WERI-Rb-1 (cell line): Measurements from ENCODE around the gene PSTPIP1.

Experiments
- DNase-seq: peaks from one replicate; pipeline ENCODE4 v3.0.0-alpha.2; 2020
- H3K27ac ChIP-seq: fragments of 250-450 bp; sonication (Bioruptor Pico); 2 replicates; pipeline ENCODE4 v1.5.1; 2020; ENCODE audit warnings: mild to moderate bottlenecking, moderate library complexity
- H3K27me3 ChIP-seq: fragments of 250-450 bp; sonication (Bioruptor Pico); 2 replicates; pipeline ENCODE4 v1.5.1; 2021; ENCODE audit warnings: mild to moderate bottlenecking, low read depth, moderate library complexity; ENCODE audit not compliant: insufficient read depth, severe bottlenecking
- H3K36me3 ChIP-seq: fragments of 250-450 bp; sonication (Bioruptor Pico); 2 replicates; pipeline ENCODE4 v1.5.1; 2020; ENCODE audit warnings: mild to moderate bottlenecking, moderate library complexity
- H3K4me3 ChIP-seq: 2 replicates; pipeline ENCODE4 v1.5.1; 2011; ENCODE audit warnings: low read depth, mild to moderate bottlenecking, control low read depth, low read length
- H3K9me3 ChIP-seq: fragments of 250-450 bp; sonication (Bioruptor Pico); 2 replicates; pipeline ENCODE4 v1.5.1; 2021; ENCODE audit warnings: mild to moderate bottlenecking, moderate library complexity; ENCODE audit not compliant: severe bottlenecking
- CTCF ChIP-seq: IDR thresholded peaks from 2 replicates; pipeline ENCODE4 v1.5.1; 2011; ENCODE audit warnings: low read depth, mild to moderate bottlenecking, control low read depth, inconsistent platforms, low read length

The PSTPIP1 gene

GRCh38 chr15:77048135-77048876, 53.4 kb downstream of the PSTPIP1 start:
- no peaks in the 10 kb centered on the region for H3K27me3 ChIP-seq
- no peak overlapping the region for H3K27ac ChIP-seq
- DNase-seq = no peak
- H3K9me3 ChIP-seq = no peaks in the 10 kb centered on the region
- H3K4me3 ChIP-seq = no peak overlapping the region
- peaks cover 86% of the 10 kb centered on the region for H3K36me3 ChIP-seq
- TF ChIP-seq CTCF = no peak

GRCh38 chr15:77052556-77052955, 57.6 kb downstream of the PSTPIP1 start:
- Histone ChIP-seq H3K9me3 (no peaks in the 10 kb centered on the region), H3K36me3 (peaks cover 63% of the 10 kb centered on the region), H3K27ac (no peak overlapping the region), H3K27me3 (no peaks in the 10 kb centered on the region), H3K4me3 (no peak overlapping the region)
- TF ChIP-seq CTCF = no peak
- no peak for DNase-seq

- DNase-seq = no peak
- Histone ChIP-seq H3K9me3 (no peaks in the 10 kb centered on the region), H3K27ac (no peak overlapping the region), H3K36me3 (peaks cover 53% of the 10 kb centered on the region), H3K27me3 (no peaks in the 10 kb centered on the region), H3K4me3 (no peak overlapping the region)
- no peak for TF ChIP-seq CTCF
Observed at GRCh38 chr15:77053709-77054108, 58.8 kb downstream of the PSTPIP1 start.

- no peak for TF ChIP-seq CTCF
- no peak overlapping the region for H3K4me3 ChIP-seq
- no peak overlapping the region for H3K27ac ChIP-seq
- no peak for DNase-seq
- no peaks in the 10 kb centered on the region for H3K27me3 ChIP-seq
- peaks cover 29% of the 10 kb centered on the region for H3K36me3 ChIP-seq
- H3K9me3 ChIP-seq = no peaks in the 10 kb centered on the region
Observed at GRCh38 chr15:77057072-77057471, 62.1 kb downstream of the PSTPIP1 start.

GRCh38 chr15:77057685-77058084, 62.8 kb downstream of the PSTPIP1 start:
- Histone ChIP-seq H3K4me3 (no peak overlapping the region), H3K36me3 (peaks cover 23% of the 10 kb centered on the region), H3K9me3 (no peaks in the 10 kb centered on the region), H3K27me3 (no peaks in the 10 kb centered on the region), H3K27ac (no peak overlapping the region)
- TF ChIP-seq CTCF = no peak
- no peak for DNase-seq

- Histone ChIP-seq H3K36me3 (peaks cover 19% of the 10 kb centered on the region), H3K27ac (no peak overlapping the region), H3K27me3 (no peaks in the 10 kb centered on the region), H3K4me3 (no peak overlapping the region), H3K9me3 (no peaks in the 10 kb centered on the region)
- DNase-seq = no peak
- no peak for TF ChIP-seq CTCF
Observed at GRCh38 chr15:77058468-77058867, 63.5 kb downstream of the PSTPIP1 start.
